AG04450 (cell line): ENCODE data around the gene SLIT3. TPM values are rescaled to one million over a fixed set of nuclear protein-coding genes. Genes with fewer than 3 reads are reported as not detected.

ENCODE experiments used
- CTCF ChIA-PET: fragments of 300-600, 350-600 bp; formaldehyde crosslinking; extraction: SDS; loops from one replicate; lab custom pipeline; 2022; ENCODE audit warnings: antibody characterized with exemption, inconsistent platforms; lab: Charles Lee
- POLR2A ChIA-PET: fragments of 350-600 bp; formaldehyde crosslinking; extraction: SDS; loops from one replicate; lab custom pipeline; 2021; ENCODE audit warnings: antibody characterized with exemption, inconsistent platforms; lab: Yijun Ruan, JAX
- DNase-seq: peaks from one replicate; pipeline ENCODE4 v3.0.0-alpha.2; 2011; ENCODE audit warnings: low read depth, low spot score
- H3K27ac ChIP-seq: one replicate; pipeline ENCODE4 v1.5.1; 2012; ENCODE audit warnings: low read depth, low read length, control low read depth
- H3K27me3 ChIP-seq: one replicate; pipeline ENCODE4 v1.6.0; 2012; ENCODE audit warnings: low read length; ENCODE audit not compliant: control insufficient read depth, insufficient read depth
- H3K4me3 ChIP-seq: 2 replicates; pipeline ENCODE4 v1.5.1; 2011; ENCODE audit warnings: mild to moderate bottlenecking, low read depth, low read length, control low read depth
- H3K9me3 ChIP-seq: 2 replicates; pipeline ENCODE4 v1.5.1; 2012; ENCODE audit warnings: low read length; ENCODE audit not compliant: control insufficient read depth, insufficient read depth
- CTCF ChIP-seq: IDR thresholded peaks from 2 replicates; pipeline ENCODE4 v1.5.1; 2011; ENCODE audit warnings: low read depth, low read length, control low read depth, inconsistent platforms
- polyA plus RNA-seq: library from polyadenylated mRNA; depleted of rRNA; stranded (reverse); fragments of >200 nt; gene quantifications from 2 replicates; pipeline ENCODE4 v1.2.3, GENCODE V29; 2011

The SLIT3 gene
- polyA plus RNA-seq, 1 experiment: 0.26 TPM

DNA sequence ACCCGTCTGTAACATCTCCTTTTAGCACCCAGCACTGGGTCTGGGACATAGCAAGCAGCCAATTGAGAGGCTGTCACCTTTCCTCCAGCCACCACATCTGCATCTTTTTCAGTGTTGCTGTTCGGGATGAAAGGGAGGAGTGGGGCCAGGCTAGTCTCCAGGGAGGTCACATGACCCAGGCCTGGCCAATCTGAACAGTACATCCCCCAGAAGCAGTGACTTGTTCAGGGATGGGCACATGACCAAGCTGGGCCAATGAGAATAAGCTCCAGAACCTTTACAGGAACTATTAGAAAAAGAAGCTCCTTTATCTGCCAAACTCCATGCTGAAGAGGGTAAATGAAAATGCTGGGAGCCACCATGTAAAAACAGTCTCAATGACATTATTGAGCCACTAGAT lies 359.0 kb downstream of the SLIT3 start:
- POLR2A ChIA-PET: no interaction called here
- no peak for DNase-seq
- no peaks in the 10 kb centered on the region for H3K27me3 ChIP-seq
- no peak overlapping the region for H3K4me3 ChIP-seq
- no peak overlapping the region for H3K27ac ChIP-seq
- H3K9me3 ChIP-seq: no peaks in the 10 kb centered on the region
- CTCF ChIA-PET: interaction anchor here (0.7 to 3.4 kb wide), 2 partner anchors 45 to 559 kb away, joined by 3 to 12 read pairs; no protein-coding TSS in a partner anchor
- no peak for TF ChIP-seq CTCF

DNA sequence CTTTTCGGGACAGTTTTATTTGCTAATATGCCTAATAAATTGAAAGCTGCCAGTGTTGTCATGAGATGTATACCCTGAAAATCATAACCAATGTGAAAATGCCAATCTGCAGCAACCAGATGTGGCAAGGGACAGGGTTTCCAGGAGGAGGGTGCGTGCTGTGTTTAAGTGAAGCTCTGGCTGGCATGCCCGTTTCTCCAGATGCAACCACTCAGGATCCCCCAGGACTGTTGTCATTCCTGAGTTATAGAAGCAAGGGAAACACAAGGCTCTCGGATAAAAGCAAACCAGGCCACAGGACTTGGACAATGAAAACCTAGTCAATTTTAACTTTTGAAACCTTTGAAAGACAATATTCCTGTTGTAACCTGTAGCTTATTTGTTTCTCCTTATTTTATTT lies 360.2 kb downstream of the SLIT3 start:
- ChIA-PET POLR2A (no interaction called here), CTCF (interaction anchor here (1.0 kb wide), 1 partner anchor 47 kb away, joined by 4 read pairs; no protein-coding TSS in a partner anchor)
- DNase-seq: no peak
- TF ChIP-seq CTCF: no peak
- no peak overlapping the region for H3K27ac ChIP-seq
- no peaks in the 10 kb centered on the region for H3K9me3 ChIP-seq
- H3K4me3 ChIP-seq: no peak overlapping the region
- H3K27me3 ChIP-seq: no peaks in the 10 kb centered on the region

- H3K9me3 ChIP-seq: no peaks in the 10 kb centered on the region
- CTCF ChIA-PET: no interaction called here
- no peak overlapping the region for H3K4me3 ChIP-seq
- POLR2A ChIA-PET: no interaction called here
- no peak for DNase-seq
- TF ChIP-seq CTCF: no peak
- H3K27ac ChIP-seq: no peak overlapping the region
- H3K27me3 ChIP-seq: no peaks in the 10 kb centered on the region
Measured at GRCh38 chr5:168939887-168940544, 360.9 kb downstream of the SLIT3 start.

- CTCF ChIA-PET: no interaction called here
- Histone ChIP-seq H3K27me3 (no peaks in the 10 kb centered on the region), H3K9me3 (no peaks in the 10 kb centered on the region), H3K27ac (no peak overlapping the region), H3K4me3 (no peak overlapping the region)
- no peak for DNase-seq
- TF ChIP-seq CTCF: no peak
- POLR2A ChIA-PET: no interaction called here
Measured at GRCh38 chr5:168939156-168939800, 361.7 kb downstream of the SLIT3 start.

DNA sequence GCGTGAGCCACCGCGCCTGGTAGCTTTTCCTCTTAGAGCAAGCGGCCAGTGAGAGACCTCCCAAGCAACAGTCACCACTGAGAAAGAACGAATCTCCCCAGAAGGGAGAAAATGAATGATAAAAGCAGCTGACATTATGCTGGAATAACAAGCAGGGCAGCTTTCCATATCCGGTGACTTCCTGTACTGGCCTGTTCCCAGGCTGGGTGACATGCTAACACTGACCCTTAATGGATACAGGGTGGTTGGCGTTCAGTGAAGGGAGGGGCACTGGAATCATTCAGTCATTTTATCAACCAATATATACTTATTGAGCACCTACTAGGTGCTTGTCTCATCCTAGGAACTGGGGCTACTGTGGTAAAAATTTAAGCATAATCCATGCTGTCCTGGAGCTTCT lies 364.4 kb downstream of the SLIT3 start:
- no peaks in the 10 kb centered on the region for H3K9me3 ChIP-seq
- ChIA-PET POLR2A (no interaction called here), CTCF (interaction anchor here (0.6 to 1.3 kb wide), 3 partner anchors 14 to 243 kb away, joined by 4 to 8 read pairs (median 7); no protein-coding TSS in a partner anchor)
- TF ChIP-seq CTCF: no peak
- no peak overlapping the region for H3K27ac ChIP-seq
- no peaks in the 10 kb centered on the region for H3K27me3 ChIP-seq
- DNase-seq: no peak
- no peak overlapping the region for H3K4me3 ChIP-seq
